Measurements from ENCODE around the gene SFT2D1.

Gene SFT2D1

GRCh38 chr6:166343150-166343487 is 774 bp upstream of the SFT2D1 start:
- TF ChIP-seq CTCF (IDR thresholded peaks at IDR 0.05), result no peak

GRCh38 chr6:166341977-166342348 is 382 bp downstream of the SFT2D1 start:
- TF ChIP-seq CTCF (IDR thresholded peaks at IDR 0.05), result no peak

- TF ChIP-seq CTCF (IDR thresholded peaks at IDR 0.05), result no peak
Measured at GRCh38 chr6:166341464-166341863, 881 bp downstream of the SFT2D1 start.

GRCh38 chr6:166338854-166339253 is 3.5 kb downstream of the SFT2D1 start:
- TF ChIP-seq CTCF (IDR thresholded peaks at IDR 0.05), result no peak

- TF ChIP-seq CTCF (IDR thresholded peaks at IDR 0.05), result no peak
Measured at GRCh38 chr6:166336847-166337246, 5.5 kb downstream of the SFT2D1 start.

GRCh38 chr6:166335378-166336302 is 6.7 kb downstream of the SFT2D1 start:
- TF ChIP-seq CTCF (IDR thresholded peaks at IDR 0.05), result no peak

- TF ChIP-seq CTCF (IDR thresholded peaks at IDR 0.05), result no peak
Measured at GRCh38 chr6:166334878-166335277, 7.5 kb downstream of the SFT2D1 start.
